ENCODE data around the gene CCNF.
A peak's percentile ranks its signal among the peaks of the same experiment; 100 is the strongest.

The CCNF gene

GRCh38 chr16:2458887-2459646, 29.8 kb downstream of the CCNF start:
- DNase-seq = no peak

- peak; percentile 90 to 97 (median 94) for DNase-seq
Observed at GRCh38 chr16:2459647-2460390, 30.6 kb downstream of the CCNF start, which contains the start of gene TEDC2. Gene TEDC2, plus strand, starts transcription at chr16:2460109. Its CDS starts 36 bp downstream, at chr16:2460145.

- no peak for DNase-seq
Observed at GRCh38 chr16:2460391-2460713, 31.1 kb downstream of the CCNF start.

- no peak for DNase-seq
Observed at GRCh38 chr16:2460916-2461315, 31.7 kb downstream of the CCNF start.

GRCh38 chr16:2462031-2462866, 33.0 kb downstream of the CCNF start:
- DNase-seq = no peak

GRCh38 chr16:2464333-2464732, 35.1 kb downstream of the CCNF start:
- no peak for DNase-seq

DNA sequence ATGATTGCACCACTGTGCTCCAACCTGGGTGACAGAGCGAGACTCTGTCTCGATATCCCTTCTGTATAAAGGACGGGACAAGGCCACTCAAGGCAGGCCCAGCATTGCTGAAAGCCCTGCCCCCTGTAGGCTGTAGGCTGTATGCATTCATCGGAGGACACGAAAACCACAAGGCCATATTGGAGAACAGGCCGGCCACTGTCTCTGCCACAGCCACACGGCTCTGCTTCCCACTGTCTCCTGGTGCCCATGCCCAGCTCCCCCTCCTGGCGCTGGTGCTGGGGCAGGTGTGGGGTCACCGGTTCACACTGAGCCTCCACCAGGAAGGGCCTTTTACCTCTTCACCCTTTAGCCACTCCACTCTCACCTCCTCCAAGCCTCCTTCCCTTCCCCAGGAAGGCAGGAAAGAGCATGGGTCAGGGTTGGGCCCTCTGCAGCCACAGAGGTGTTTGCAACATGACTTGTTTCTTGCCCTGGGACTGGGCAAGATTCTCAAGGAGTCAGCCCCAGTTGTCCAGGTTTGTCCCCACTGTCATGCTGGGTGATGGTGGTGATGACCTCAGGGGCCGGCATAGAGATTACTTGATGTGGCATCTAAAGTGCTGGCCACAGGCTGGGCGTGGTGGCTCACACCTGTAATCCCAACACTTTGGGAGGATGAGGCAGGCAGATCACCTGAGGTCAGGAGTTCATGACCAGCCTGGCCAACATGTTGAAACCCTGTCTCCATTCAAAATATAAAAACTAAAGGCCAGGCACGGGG, 36.6 kb downstream of the CCNF start:
- no peak for DNase-seq

GRCh38 chr16:2466667-2467527, 37.6 kb downstream of the CCNF start:
- DNase-seq = no peak

DNA sequence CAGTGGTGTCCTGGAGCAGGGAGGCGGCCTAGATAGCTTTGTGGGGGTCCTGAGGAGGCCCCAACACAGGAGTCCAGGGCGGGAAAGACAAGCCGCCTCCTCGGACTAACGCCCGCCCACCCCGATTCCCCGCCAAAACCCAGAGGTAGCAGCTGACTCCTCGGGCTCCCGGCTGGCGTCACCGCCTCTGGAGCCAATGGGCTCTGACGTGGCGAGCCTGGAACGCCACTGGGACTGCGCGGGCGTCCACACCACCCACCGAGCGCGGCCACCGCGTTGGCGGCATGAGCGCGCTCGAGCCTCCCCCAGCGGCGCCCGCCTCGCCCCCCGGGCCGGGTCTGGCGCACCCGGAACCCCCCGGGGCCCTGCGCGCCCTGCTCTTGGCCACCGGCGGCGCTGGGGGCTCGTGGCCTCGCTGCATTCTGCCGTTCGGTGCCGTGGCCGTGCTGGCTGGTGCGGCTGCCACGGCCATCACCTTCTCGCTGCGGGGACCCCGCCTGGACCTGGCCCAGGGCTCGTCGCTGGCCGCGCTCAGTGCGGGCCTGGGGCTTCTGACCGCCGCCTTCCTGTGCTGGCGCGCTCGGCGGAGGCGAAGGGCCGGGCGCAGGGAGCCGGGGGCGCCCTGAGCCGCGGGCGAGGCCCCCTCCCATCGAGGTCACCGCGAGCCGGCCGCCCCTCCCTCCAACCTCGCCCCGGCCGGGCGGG, 38.4 kb downstream of the CCNF start:
- no peak for DNase-seq

DNA sequence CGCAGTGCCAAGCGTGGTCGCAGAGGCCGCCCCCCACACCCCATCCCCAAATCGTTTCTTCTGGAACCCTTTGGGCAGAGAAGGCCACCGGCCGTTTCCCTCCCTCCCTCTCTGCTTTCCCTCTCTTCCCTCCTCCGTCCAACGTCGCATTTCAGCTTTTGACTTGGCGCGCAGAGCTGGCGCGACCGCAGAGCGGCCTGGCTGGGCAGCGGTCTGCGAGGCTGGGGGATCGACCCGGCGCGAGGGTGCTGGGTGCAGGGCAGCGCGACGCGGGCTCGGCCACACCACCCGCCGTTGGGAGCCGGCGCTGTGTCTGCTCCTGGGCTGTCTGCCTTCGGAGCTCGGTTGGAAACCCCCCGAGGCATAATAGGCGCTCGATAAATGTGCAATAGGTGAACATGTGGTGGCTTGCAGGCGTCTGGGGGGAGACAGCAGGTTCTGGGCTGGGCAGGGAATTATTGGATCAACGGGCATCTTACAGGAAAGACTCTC, 39.0 kb downstream of the CCNF start:
- DNase-seq = peak in 1 of 6 experiments; percentile 13

DNA sequence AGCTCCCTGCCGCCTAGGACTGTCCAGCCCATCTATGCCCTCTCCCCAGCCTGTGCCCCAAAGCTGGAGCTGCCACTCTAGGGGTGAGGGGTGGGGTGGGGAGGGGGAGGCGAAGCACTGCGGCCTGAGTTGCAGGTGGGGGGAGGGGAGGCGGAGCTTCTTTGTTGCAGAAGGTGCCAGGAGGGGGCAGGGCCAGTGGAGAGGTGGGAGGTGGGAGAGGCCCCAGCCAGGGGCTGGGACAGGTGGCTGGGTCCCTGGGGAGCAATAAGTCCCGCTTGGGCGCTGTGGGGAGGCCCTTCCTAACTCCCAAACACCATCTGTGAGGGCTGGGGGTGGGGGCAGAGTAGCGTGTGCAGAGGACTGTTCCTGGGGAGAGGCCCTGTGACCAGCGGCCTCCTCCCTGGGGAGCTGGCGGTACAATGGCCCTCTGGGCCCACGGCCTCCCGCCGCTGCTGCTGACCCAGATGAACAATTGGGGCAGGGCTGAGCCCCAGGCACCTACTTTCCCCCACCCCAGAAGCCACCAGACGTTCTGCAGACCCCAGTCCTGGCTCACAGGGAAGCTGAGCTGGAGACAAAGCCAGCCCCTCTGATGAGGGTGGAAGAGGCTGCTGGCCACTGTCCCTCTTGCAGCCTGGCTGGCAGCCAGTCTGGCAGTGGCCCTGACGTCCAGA, 39.6 kb downstream of the CCNF start:
- DNase-seq = no peak

GRCh38 chr16:2469399-2470233, 40.4 kb downstream of the CCNF start:
- no peak for DNase-seq

GRCh38 chr16:2470234-2470601, 41.0 kb downstream of the CCNF start:
- DNase-seq = no peak

- no peak for DNase-seq
Observed at GRCh38 chr16:2470603-2471015, 41.4 kb downstream of the CCNF start.

- no peak for DNase-seq
Observed at GRCh38 chr16:2471016-2471652, 41.9 kb downstream of the CCNF start, which contains the start of gene NTN3. Gene NTN3, plus strand, starts transcription at chr16:2471297. Its CDS starts 405 bp downstream, at chr16:2471702.

DNA sequence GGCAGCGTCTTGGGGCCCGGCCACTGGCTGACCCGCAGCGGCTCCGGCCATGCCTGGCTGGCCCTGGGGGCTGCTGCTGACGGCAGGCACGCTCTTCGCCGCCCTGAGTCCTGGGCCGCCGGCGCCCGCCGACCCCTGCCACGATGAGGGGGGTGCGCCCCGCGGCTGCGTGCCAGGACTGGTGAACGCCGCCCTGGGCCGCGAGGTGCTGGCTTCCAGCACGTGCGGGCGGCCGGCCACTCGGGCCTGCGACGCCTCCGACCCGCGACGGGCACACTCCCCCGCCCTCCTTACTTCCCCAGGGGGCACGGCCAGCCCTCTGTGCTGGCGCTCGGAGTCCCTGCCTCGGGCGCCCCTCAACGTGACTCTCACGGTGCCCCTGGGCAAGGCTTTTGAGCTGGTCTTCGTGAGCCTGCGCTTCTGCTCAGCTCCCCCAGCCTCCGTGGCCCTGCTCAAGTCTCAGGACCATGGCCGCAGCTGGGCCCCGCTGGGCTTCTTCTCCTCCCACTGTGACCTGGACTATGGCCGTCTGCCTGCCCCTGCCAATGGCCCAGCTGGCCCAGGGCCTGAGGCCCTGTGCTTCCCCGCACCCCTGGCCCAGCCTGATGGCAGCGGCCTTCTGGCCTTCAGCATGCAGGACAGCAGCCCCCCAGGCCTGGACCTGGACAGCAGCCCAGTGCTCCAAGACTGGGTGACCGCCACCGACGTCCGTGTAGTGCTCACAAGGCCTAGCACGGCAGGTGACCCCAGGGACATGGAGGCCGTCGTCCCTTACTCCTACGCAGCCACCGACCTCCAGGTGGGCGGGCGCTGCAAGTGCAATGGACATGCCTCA, 42.6 kb downstream of the CCNF start:
- no peak for DNase-seq

DNA sequence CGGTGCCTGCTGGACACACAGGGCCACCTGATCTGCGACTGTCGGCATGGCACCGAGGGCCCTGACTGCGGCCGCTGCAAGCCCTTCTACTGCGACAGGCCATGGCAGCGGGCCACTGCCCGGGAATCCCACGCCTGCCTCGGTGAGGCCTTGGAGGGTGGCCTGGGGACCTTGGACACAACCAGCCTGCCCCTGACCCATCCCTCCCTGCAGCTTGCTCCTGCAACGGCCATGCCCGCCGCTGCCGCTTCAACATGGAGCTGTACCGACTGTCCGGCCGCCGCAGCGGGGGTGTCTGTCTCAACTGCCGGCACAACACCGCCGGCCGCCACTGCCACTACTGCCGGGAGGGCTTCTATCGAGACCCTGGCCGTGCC, 43.2 kb downstream of the CCNF start:
- DNase-seq = no peak

Data from stimulated activated naive CD4-positive, alpha-beta T cell (primary cell).